NCI-H1436 treated with DMSO at 0.1 percent for 48 hours (cell line): ENCODE results near the gene GNA15.
A peak's percentile ranks its signal among the peaks of the same experiment; 100 is the strongest.

Experiments
- DNase-seq: peaks from one replicate; lab custom pipeline; 2025; lab: John Stamatoyannopoulos, UW

GNA15 gene

GRCh38 chr19:3121396-3121795, 14.4 kb upstream of the GNA15 start:
- DNase-seq, result no peak

GRCh38 chr19:3121821-3122511, 13.9 kb upstream of the GNA15 start:
- no peak for DNase-seq

GRCh38 chr19:3122512-3122870, 13.3 kb upstream of the GNA15 start:
- DNase-seq, result no peak

GRCh38 chr19:3123088-3123721, 12.6 kb upstream of the GNA15 start:
- DNase-seq, result no peak

- no peak for DNase-seq
Measured at GRCh38 chr19:3123956-3124355, 11.9 kb upstream of the GNA15 start.

- no peak for DNase-seq
Measured at GRCh38 chr19:3124630-3125029, 11.2 kb upstream of the GNA15 start.

- DNase-seq, result peak; percentile 22
Measured at GRCh38 chr19:3125900-3126524, 9.8 kb upstream of the GNA15 start.

GRCh38 chr19:3129112-3129511, 6.7 kb upstream of the GNA15 start:
- DNase-seq, result no peak

- DNase-seq, result no peak
Measured at GRCh38 chr19:3131168-3131567, 4.7 kb upstream of the GNA15 start.

GRCh38 chr19:3132971-3133792, 2.7 kb upstream of the GNA15 start:
- DNase-seq, result no peak

- DNase-seq, result no peak
Measured at GRCh38 chr19:3133793-3134116, 2.1 kb upstream of the GNA15 start.

- no peak for DNase-seq
Measured at GRCh38 chr19:3136684-3137055, 837 bp downstream of the GNA15 start.

GRCh38 chr19:3137119-3137518, 1.3 kb downstream of the GNA15 start:
- no peak for DNase-seq

- DNase-seq, result no peak
Measured at GRCh38 chr19:3138268-3138667, 2.4 kb downstream of the GNA15 start.

- DNase-seq, result no peak
Measured at GRCh38 chr19:3140667-3141038, 4.8 kb downstream of the GNA15 start.

GRCh38 chr19:3142292-3142670, 6.4 kb downstream of the GNA15 start:
- DNase-seq, result no peak

- DNase-seq, result no peak
Measured at GRCh38 chr19:3142781-3143337, 7.0 kb downstream of the GNA15 start.

- DNase-seq, result no peak
Measured at GRCh38 chr19:3145909-3146676, 10.3 kb downstream of the GNA15 start.

- DNase-seq, result no peak
Measured at GRCh38 chr19:3146677-3147100, 10.9 kb downstream of the GNA15 start.

GRCh38 chr19:3148503-3148902, 12.7 kb downstream of the GNA15 start:
- DNase-seq, result no peak

GRCh38 chr19:3149089-3149488, 13.3 kb downstream of the GNA15 start:
- no peak for DNase-seq
